H9 (cell line): ENCODE results near the gene PDCL3. TPM values are rescaled to one million over a fixed set of nuclear protein-coding genes. Genes with fewer than 3 reads are reported as not detected.

Experiments used
- DNase-seq: peaks from one replicate; pipeline ENCODE4 v3.0.0-alpha.2; 2017
- H2AFZ ChIP-seq: one replicate; pipeline ENCODE4 v1.6.1; 2013; ENCODE audit warnings: mild to moderate bottlenecking, low read length, control low read depth, moderate library complexity
- H2AK5ac ChIP-seq: 2 replicates; pipeline ENCODE4 v1.6.1; 2013; ENCODE audit warnings: low read length, control low read depth, mixed read lengths; ENCODE audit not compliant: insufficient read length
- H2BK120ac ChIP-seq: one replicate; pipeline ENCODE4 v1.6.1; 2013; ENCODE audit warnings: low read depth, mild to moderate bottlenecking, low read length, control low read depth, inconsistent platforms; ENCODE audit not compliant: poor library complexity, severe bottlenecking
- H2BK12ac ChIP-seq: 2 replicates; pipeline ENCODE4 v1.6.1; 2013; ENCODE audit warnings: low read length, control low read depth, mixed read lengths, low read depth; ENCODE audit not compliant: insufficient read length
- H2BK15ac ChIP-seq: 2 replicates; pipeline ENCODE4 v1.6.1; 2013; ENCODE audit warnings: low read depth, low read length, control low read depth
- H2BK20ac ChIP-seq: one replicate; pipeline ENCODE4 v1.6.1; 2013; ENCODE audit warnings: low read depth, mild to moderate bottlenecking, low read length, control low read depth, inconsistent platforms; ENCODE audit not compliant: poor library complexity, severe bottlenecking
- H2BK5ac ChIP-seq: 2 replicates; pipeline ENCODE4 v1.6.1; 2013; ENCODE audit warnings: low read length, control low read depth, mixed read lengths; ENCODE audit not compliant: insufficient read length
- H3K14ac ChIP-seq: 2 replicates; pipeline ENCODE4 v1.6.1; 2013; ENCODE audit warnings: low read length, control low read depth; ENCODE audit not compliant: insufficient read depth
- H3K18ac ChIP-seq: 2 replicates; pipeline ENCODE4 v1.6.1; 2013; ENCODE audit warnings: low read depth, mild to moderate bottlenecking, mixed read lengths, low read length, control low read depth; ENCODE audit not compliant: insufficient read length
- H3K23ac ChIP-seq: 2 replicates; pipeline ENCODE4 v1.6.1; 2013; ENCODE audit warnings: low read length, control low read depth, mixed read lengths, low read depth; ENCODE audit not compliant: insufficient read length
- H3K23me2 ChIP-seq: 2 replicates; pipeline ENCODE4 v1.6.1; 2013; ENCODE audit warnings: low read depth, mild to moderate bottlenecking, mixed read lengths, low read length, control low read depth; ENCODE audit not compliant: insufficient read length, poor library complexity, severe bottlenecking
- H3K27ac ChIP-seq: 2 replicates; pipeline ENCODE4 v1.5.1; 2013; ENCODE audit warnings: low read length, control low read depth, mixed read lengths, low read depth; ENCODE audit not compliant: insufficient read length
- H3K27me3 ChIP-seq: 2 replicates; pipeline ENCODE4 v1.6.1; 2013; ENCODE audit warnings: low read length, control low read depth, inconsistent platforms; ENCODE audit not compliant: insufficient read depth
- H3K4ac ChIP-seq: 2 replicates; pipeline ENCODE4 v1.6.1; 2013; ENCODE audit warnings: low read depth, mild to moderate bottlenecking, control low read depth, inconsistent platforms, low read length, moderate library complexity
- H3K4me1 ChIP-seq: 2 replicates; pipeline ENCODE4 v1.6.1; 2013; ENCODE audit warnings: low read length, control low read depth, inconsistent platforms; ENCODE audit not compliant: insufficient read depth
- H3K4me2 ChIP-seq: 2 replicates; pipeline ENCODE4 v1.6.1; 2013; ENCODE audit warnings: low read length, control low read depth, mixed read lengths; ENCODE audit not compliant: insufficient read length, insufficient read depth
- H3K56ac ChIP-seq: 2 replicates; pipeline ENCODE4 v1.6.1; 2013; ENCODE audit warnings: low read depth, mild to moderate bottlenecking, mixed read lengths, low read length, control low read depth; ENCODE audit not compliant: insufficient read length
- H3K79me1 ChIP-seq: 2 replicates; pipeline ENCODE4 v1.6.1; 2013; ENCODE audit warnings: low read depth, mild to moderate bottlenecking, moderate library complexity, low read length, control low read depth, inconsistent platforms; ENCODE audit not compliant: insufficient read depth, poor library complexity, severe bottlenecking
- H3K79me2 ChIP-seq: 2 replicates; pipeline ENCODE4 v1.6.1; 2013; ENCODE audit warnings: low read length, control low read depth, inconsistent platforms; ENCODE audit not compliant: insufficient read depth
- H3K9ac ChIP-seq: 2 replicates; pipeline ENCODE4 v1.6.1; 2013; ENCODE audit warnings: low read length, control low read depth, mixed read lengths; ENCODE audit not compliant: insufficient read length; ENCODE audit errors: extremely low read depth
- H3K9me3 ChIP-seq: one replicate; pipeline ENCODE4 v1.6.1; 2013; ENCODE audit warnings: low read depth, low read length, inconsistent platforms; ENCODE audit not compliant: control insufficient read depth
- H3T11ph ChIP-seq: one replicate; pipeline ENCODE4 v1.6.1; 2013; ENCODE audit warnings: mild to moderate bottlenecking, low read length, control low read depth, inconsistent platforms
- H4K20me1 ChIP-seq: one replicate; pipeline ENCODE4 v1.6.1; 2013; ENCODE audit not compliant: control insufficient read depth, insufficient read length, insufficient read depth
- H4K5ac ChIP-seq: 2 replicates; pipeline ENCODE4 v1.6.1; 2013; ENCODE audit warnings: low read depth, mild to moderate bottlenecking, mixed read lengths, low read length, control low read depth; ENCODE audit not compliant: insufficient read length
- H4K8ac ChIP-seq: replicated peaks from 2 replicates; pipeline ENCODE4 v1.6.1; 2013; ENCODE audit warnings: low read length, control low read depth, mixed read lengths, low read depth; ENCODE audit not compliant: insufficient read length
- H4K91ac ChIP-seq: 2 replicates; pipeline ENCODE4 v1.6.1; 2013; ENCODE audit warnings: low read depth, mild to moderate bottlenecking, moderate library complexity, mixed read lengths, low read length, control low read depth; ENCODE audit not compliant: insufficient read length
- H3K27ac Mint-ChIP-seq, 3 experiments: 2 replicates in 2 of 3; 3 replicates in 1 of 3; pipeline ENCODE4 v1.8.0; 2020 to 2021; ENCODE audit warnings: mixed read lengths in 3 of 3, mild to moderate bottlenecking in 1 of 3, moderate library complexity in 1 of 3
- H3K27me3 Mint-ChIP-seq: 2 replicates; pipeline ENCODE4 v1.8.0; 2021; ENCODE audit warnings: low read depth, mild to moderate bottlenecking, moderate library complexity, mixed read lengths
- H3K36me3 Mint-ChIP-seq, 3 experiments: 2 replicates in 2 of 3; 3 replicates in 1 of 3; pipeline ENCODE4 v1.8.0; 2020 to 2021; ENCODE audit warnings: low read depth in 3 of 3, mixed read lengths in 3 of 3; ENCODE audit not compliant: insufficient read depth in 1 of 3
- H3K4me1 Mint-ChIP-seq, 2 experiments: 2 replicates each; pipeline ENCODE4 v1.8.0; 2020; ENCODE audit warnings: mixed read lengths in 2 of 2
- H3K4me3 Mint-ChIP-seq, 2 experiments: 2 replicates in 1 of 2; 3 replicates in 1 of 2; pipeline ENCODE4 v1.8.0; 2020 to 2021; ENCODE audit warnings: mild to moderate bottlenecking in 2 of 2, mixed read lengths in 2 of 2, moderate library complexity in 1 of 2
- H3K9me3 Mint-ChIP-seq, 2 experiments: 2 replicates in 1 of 2; 3 replicates in 1 of 2; pipeline ENCODE4 v1.8.0; 2020; ENCODE audit warnings: mild to moderate bottlenecking in 2 of 2, mixed read lengths in 2 of 2, moderate library complexity in 1 of 2
- WGBS: extraction: QIAGEN DNeasy Blood & Tissue Kit; methylation state at CpG from one replicate; pipeline ENCODE4 v1.1.7; 2013; ENCODE audit warnings: missing lambda C conversion rate, low lambda C conversion rate, mixed read lengths; ENCODE audit not compliant: insufficient read length; ENCODE audit errors: extremely low coverage; 5-methylcytosine and 5-hydroxymethylcytosine counted together
- total RNA-seq: library from RNA; stranded (reverse); gene quantifications from 2 replicates; pipeline ENCODE4 v1.2.1, GENCODE V29; 2021
- TF ChIP-seq, protein P1 (sequence below): fragments of 200-600 bp; sonication (generic); conservative IDR thresholded peaks from 3 replicates; pipeline ENCODE4 v1.8.0; 2021; ENCODE audit warnings: antibody characterized with exemption, mild to moderate bottlenecking

Gene PDCL3
- total RNA-seq, 1 experiment from 2014 or later: 39.4 TPM

DNA sequence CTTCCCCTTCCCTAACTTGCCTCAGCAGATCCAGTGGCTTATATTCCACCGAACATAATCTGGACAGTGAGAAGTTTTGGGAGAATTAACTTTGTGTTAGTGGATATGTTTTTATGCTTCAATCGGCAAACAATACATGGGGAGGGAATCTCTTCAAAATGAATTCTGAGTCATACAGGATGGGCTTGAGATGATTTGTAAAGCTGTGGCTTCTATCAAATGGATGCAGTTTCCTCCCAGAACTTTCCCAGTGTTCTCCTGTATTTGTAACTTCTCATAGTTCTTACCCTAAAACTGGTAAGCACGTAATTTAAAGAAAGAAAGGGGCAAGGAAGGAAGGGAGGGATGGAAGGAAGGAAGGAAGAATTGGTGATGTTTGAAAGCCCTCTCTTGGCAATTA is 36.8 kb downstream of the PDCL3 start:
- no peak overlapping the region for H3K14ac ChIP-seq
- no CpG with 5 or more reads among the region's 3 CpGs for WGBS
- H2BK12ac ChIP-seq: no peak overlapping the region
- H3K4me2 ChIP-seq: no peak overlapping the region
- no peak overlapping the region for H4K5ac ChIP-seq
- H2AK5ac ChIP-seq: no peak overlapping the region
- TF ChIP-seq, protein P1, sequence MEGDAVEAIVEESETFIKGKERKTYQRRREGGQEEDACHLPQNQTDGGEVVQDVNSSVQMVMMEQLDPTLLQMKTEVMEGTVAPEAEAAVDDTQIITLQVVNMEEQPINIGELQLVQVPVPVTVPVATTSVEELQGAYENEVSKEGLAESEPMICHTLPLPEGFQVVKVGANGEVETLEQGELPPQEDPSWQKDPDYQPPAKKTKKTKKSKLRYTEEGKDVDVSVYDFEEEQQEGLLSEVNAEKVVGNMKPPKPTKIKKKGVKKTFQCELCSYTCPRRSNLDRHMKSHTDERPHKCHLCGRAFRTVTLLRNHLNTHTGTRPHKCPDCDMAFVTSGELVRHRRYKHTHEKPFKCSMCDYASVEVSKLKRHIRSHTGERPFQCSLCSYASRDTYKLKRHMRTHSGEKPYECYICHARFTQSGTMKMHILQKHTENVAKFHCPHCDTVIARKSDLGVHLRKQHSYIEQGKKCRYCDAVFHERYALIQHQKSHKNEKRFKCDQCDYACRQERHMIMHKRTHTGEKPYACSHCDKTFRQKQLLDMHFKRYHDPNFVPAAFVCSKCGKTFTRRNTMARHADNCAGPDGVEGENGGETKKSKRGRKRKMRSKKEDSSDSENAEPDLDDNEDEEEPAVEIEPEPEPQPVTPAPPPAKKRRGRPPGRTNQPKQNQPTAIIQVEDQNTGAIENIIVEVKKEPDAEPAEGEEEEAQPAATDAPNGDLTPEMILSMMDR: no peak
- H3K23ac ChIP-seq: no peak overlapping the region
- no peak overlapping the region for H2BK120ac ChIP-seq
- H2BK15ac ChIP-seq: no peak overlapping the region
- H4K20me1 ChIP-seq: no peaks in the 10 kb centered on the region
- Mint-ChIP-seq H3K4me3 (no peak overlapping the region), H3K27ac (no peak overlapping the region), H3K36me3 (no peaks in the 10 kb centered on the region), H3K27me3 (no peaks in the 10 kb centered on the region; the same call in 1 of the 2 replicates), H3K9me3 (peaks cover 0 to 3% of the 10 kb centered on the region in 2 experiments; a peak in 1 of 5 replicates), H3K4me1 (peaks cover 23 to 26% of the 10 kb centered on the region in 2 experiments)
- H3K9me3 ChIP-seq: no peaks in the 10 kb centered on the region
- H3K23me2 ChIP-seq: no peaks in the 10 kb centered on the region
- H3K56ac ChIP-seq: no peak overlapping the region
- no peaks in the 10 kb centered on the region for H3K79me1 ChIP-seq
- no peaks in the 10 kb centered on the region for H3K79me2 ChIP-seq
- H4K91ac ChIP-seq: no peak overlapping the region
- H2BK5ac ChIP-seq: no peak overlapping the region
- no peak overlapping the region for H2BK20ac ChIP-seq
- no peak for DNase-seq
- no peak overlapping the region for H3K18ac ChIP-seq
- H2AFZ ChIP-seq: no peak overlapping the region
- no peak overlapping the region for H3T11ph ChIP-seq
- no peaks in the 10 kb centered on the region for H3K27me3 ChIP-seq
- H4K8ac ChIP-seq: no peak overlapping the region
- H3K4me1 ChIP-seq: peaks cover 3% of the 10 kb centered on the region; the same call in 1 of the 2 replicates
- no peak overlapping the region for H3K27ac ChIP-seq
- H3K9ac ChIP-seq: no peak overlapping the region
- H3K4ac ChIP-seq: no peak overlapping the region
